ENCODE data around the gene EIF2AK3. TPM values are rescaled to one million over a fixed set of nuclear protein-coding genes. Genes with fewer than 3 reads are reported as not detected.
"Not testable (repeated sequence)": the region's sequence is repeated elsewhere in the genome, so short reads cannot be mapped to it uniquely, and the experiment has no call there.

The EIF2AK3 gene
- total RNA-seq, 1 donor from 2014 or later = 28.2 TPM

GRCh38 chr2:88554189-88554588 lies 73.1 kb downstream of the EIF2AK3 start:
- no peaks in the 10 kb centered on the region for H3K4me1 Mint-ChIP-seq
- DNase-seq = no peak
- POLR2A ChIA-PET = no interaction called here

DNA sequence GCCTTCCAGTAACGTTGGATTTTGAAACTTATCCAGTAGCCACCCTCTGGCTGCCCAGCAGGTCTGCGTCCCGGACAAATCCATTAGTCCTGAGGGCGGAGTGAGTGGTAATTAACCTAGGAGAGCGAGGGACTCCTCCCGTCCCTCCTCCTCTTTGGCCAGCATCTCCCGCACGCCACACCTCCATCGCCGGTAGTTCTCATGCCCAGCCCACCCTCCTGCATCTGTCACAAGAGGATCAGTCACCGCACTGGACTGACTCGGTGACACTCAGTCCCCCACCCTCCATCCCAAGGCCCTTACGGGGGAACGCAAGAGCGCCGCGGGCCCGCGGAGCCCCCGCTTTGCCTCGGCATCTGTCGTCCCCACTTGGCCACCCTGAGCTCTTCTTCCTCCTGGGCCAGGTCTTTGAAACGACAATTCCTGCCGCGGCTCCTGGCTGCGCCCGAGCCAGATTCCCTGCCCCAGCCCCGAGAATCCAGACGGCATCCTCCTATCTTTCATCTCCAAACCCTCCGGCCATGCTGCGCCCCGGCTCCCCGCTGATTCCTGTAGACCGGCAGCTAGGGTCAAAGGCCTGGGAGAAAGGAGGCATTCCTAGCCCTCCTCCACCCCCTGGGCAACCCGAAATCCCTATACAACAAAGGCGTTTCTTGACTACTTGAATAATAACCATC lies 77.5 kb downstream of the EIF2AK3 start:
- H3K36me3 Mint-ChIP-seq (ENCODE audit: low read depth) = peaks cover 7% of the 10 kb centered on the region
- no peak for ATAC-seq (ENCODE audit: low read depth)
- peaks cover 13% of the 10 kb centered on the region for H3K27me3 Mint-ChIP-seq
- H3K4me3 Mint-ChIP-seq = no peak overlapping the region
- no peaks in the 10 kb centered on the region for H3K4me1 Mint-ChIP-seq
- intact Hi-C loops (cut with micrococcal nuclease) = no loop called here
- CTCF ChIA-PET = no interaction called here
- H3K27ac Mint-ChIP-seq = no peak overlapping the region
- no peak for DNase-seq
- no peak for TF ChIP-seq CTCF (IDR thresholded peaks at IDR 0.05)
- POLR2A ChIA-PET = no interaction called here
- no peaks in the 10 kb centered on the region for H3K9me3 Mint-ChIP-seq

More at GRCh38 chr2:88554189-88554588, 73.1 kb downstream of the EIF2AK3 start:
- no peak for TF ChIP-seq CTCF (IDR thresholded peaks at IDR 0.05)
- Mint-ChIP-seq H3K36me3 (ENCODE audit: low read depth) (peaks cover 40% of the 10 kb centered on the region), H3K27ac (no peak overlapping the region), H3K4me3 (no peak overlapping the region), H3K9me3 (no peaks in the 10 kb centered on the region), H3K27me3 (peaks cover 10% of the 10 kb centered on the region)
- CTCF ChIA-PET = no interaction called here
- no peak for ATAC-seq (ENCODE audit: low read depth)
- intact Hi-C loops (cut with micrococcal nuclease) = no loop called here

DNA sequence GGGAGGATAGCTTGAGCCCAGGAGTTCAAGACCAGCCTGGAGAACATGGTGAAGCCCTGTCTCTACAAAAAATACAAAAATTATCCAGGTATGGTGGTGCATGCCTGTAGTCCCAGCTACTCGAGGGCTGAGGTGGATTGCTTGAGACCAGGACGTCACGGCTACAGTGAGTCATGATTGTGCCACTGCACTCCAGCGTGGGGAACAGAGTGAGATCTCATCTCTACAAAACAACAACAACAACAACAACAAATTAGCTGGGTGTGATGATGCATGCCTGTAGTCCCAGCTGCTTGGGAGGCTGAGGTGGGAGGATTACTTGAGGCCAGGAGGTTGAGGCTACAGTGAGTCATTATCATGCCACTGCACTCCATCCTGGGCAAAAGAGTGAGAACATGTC lies 81.0 kb downstream of the EIF2AK3 start:
- intact Hi-C loops (cut with micrococcal nuclease) = not testable (repeated sequence)

DNA sequence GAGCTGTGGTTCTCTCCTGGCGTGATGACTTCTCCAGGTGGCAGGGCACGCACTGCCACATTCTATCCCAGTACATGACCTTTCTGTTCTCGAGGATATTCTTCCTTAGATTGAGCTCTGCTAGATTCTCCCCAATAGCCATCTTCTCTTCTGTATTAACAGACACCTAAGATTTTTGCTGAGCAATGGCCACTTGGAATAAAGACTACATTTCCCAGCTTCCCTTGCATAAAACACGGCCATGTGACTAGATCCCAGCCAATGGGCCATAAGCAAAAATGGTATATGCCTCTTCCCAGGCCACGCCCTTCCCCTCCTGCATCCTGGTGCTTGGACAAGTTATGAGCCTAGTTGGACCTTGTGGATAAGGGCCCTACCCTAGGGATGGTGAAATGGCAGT lies 82.1 kb downstream of the EIF2AK3 start:
- POLR2A ChIA-PET = no interaction called here
- Mint-ChIP-seq H3K4me3 (no peak overlapping the region), H3K27me3 (peaks cover 20% of the 10 kb centered on the region), H3K9me3 (peaks cover 7% of the 10 kb centered on the region), H3K4me1 (no peaks in the 10 kb centered on the region), H3K27ac (no peak overlapping the region), H3K36me3 (ENCODE audit: low read depth) (no peaks in the 10 kb centered on the region)
- no peak for DNase-seq
- TF ChIP-seq CTCF (IDR thresholded peaks at IDR 0.05) = no peak
- CTCF ChIA-PET = no interaction called here
- no peak for ATAC-seq (ENCODE audit: low read depth)
- intact Hi-C loops (cut with micrococcal nuclease) = no loop called here

More for the DNA sequence above, 81.0 kb downstream of the EIF2AK3 start:
- CTCF ChIA-PET; POLR2A ChIA-PET; H3K36me3 Mint-ChIP-seq (ENCODE audit: low read depth); DNase-seq; H3K27ac Mint-ChIP-seq; ATAC-seq (ENCODE audit: low read depth); H3K4me1 Mint-ChIP-seq; H3K4me3 Mint-ChIP-seq; H3K9me3 Mint-ChIP-seq: not testable (repeated sequence)
- H3K27me3 Mint-ChIP-seq = peaks cover 17% of the 10 kb centered on the region

DNA sequence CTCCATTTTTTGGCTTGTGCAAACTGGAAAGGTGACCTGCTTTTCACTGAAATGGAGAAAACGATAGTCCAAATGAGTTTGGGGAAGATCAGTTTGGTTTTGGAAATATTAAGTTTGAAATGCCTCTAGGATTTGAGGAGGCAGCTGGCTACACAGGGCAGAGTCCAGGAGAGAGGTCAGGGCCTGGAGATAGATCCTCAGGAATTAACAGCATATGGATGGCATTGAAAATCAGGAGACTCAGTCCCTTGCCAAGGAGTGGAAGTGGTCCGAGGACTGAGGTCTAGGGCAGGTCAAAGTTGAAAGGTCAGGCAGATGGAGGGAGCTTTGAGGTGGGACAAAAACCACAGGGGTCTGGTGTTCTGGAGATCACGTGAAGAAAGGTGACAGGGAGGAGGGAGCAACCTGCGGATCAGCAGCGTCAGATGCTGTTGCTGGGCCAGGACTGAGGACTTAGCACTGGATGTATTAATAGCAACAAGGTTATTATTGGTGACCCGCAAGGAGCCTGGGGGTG lies 83.7 kb downstream of the EIF2AK3 start:
- no peak overlapping the region for H3K4me3 Mint-ChIP-seq
- ATAC-seq (ENCODE audit: low read depth) = no peak
- H3K27ac Mint-ChIP-seq = no peak overlapping the region
- peaks cover 11% of the 10 kb centered on the region for H3K27me3 Mint-ChIP-seq
- DNase-seq = no peak
- ChIA-PET POLR2A (no interaction called here), CTCF (no interaction called here)
- H3K4me1 Mint-ChIP-seq = no peaks in the 10 kb centered on the region
- no peaks in the 10 kb centered on the region for H3K36me3 Mint-ChIP-seq (ENCODE audit: low read depth)
- no peak for TF ChIP-seq CTCF (IDR thresholded peaks at IDR 0.05)
- H3K9me3 Mint-ChIP-seq = peaks cover 7% of the 10 kb centered on the region
- intact Hi-C loops (cut with micrococcal nuclease) = no loop called here

- Mint-ChIP-seq H3K27ac (no peak overlapping the region), H3K4me3 (no peak overlapping the region), H3K4me1 (no peaks in the 10 kb centered on the region), H3K9me3 (peaks cover 7% of the 10 kb centered on the region), H3K36me3 (ENCODE audit: low read depth) (no peaks in the 10 kb centered on the region), H3K27me3 (peaks cover 18% of the 10 kb centered on the region)
- no peak for TF ChIP-seq CTCF (IDR thresholded peaks at IDR 0.05)
- intact Hi-C loops (cut with micrococcal nuclease) = no loop called here
- DNase-seq = no peak
- no peak for ATAC-seq (ENCODE audit: low read depth)
- POLR2A ChIA-PET = no interaction called here
- CTCF ChIA-PET = no interaction called here
These were observed 84.6 kb downstream of the EIF2AK3 start for GRCh38 chr2:88542668-88543067.
